ENCODE data around the gene MRPL58. TPM values are rescaled to one million over a fixed set of nuclear protein-coding genes. Genes with fewer than 3 reads are reported as not detected.

The MRPL58 gene
- total RNA-seq, 5 donors from 2014 or later (not counting 1 experiment from before 2014, with no cell fraction given): 15.6 to 30.6 (median 26.6) TPM

- H3K36me3 Mint-ChIP-seq: no peaks in the 10 kb centered on the region
- POLR2A ChIA-PET: no interaction called here
- WGBS (ENCODE audit: insufficient coverage): 60% methylated on average over 1 of the region's 6 CpGs
- ATAC-seq (replicated peaks in 1 of 4): no peak
- Histone ChIP-seq H3K27ac (ENCODE audit: low read length) (no peak overlapping the region), H3K4me1 (ENCODE audit: control insufficient read depth in 1 of 2, extremely low read depth in 1 of 2, insufficient read depth in 2 of 2, low read length in 2 of 2) (peaks cover under 1 to 12% of the 10 kb centered on the region in 2 experiments), H3K9me3 (no peaks in the 10 kb centered on the region), H3K36me3 (ENCODE audit: control insufficient read depth in 2 of 2, extremely low read depth in 1 of 2, insufficient read depth in 1 of 2, low read length in 1 of 2) (peaks cover 0 to 2% of the 10 kb centered on the region in 2 donors), H3K4me3 (ENCODE audit: control insufficient read depth in 1 of 2, extremely low read depth in 1 of 2, low read length in 1 of 2) (no peak overlapping the region), H3K27me3 (replicated peaks in 1 of 2; ENCODE audit: control insufficient read depth in 2 of 2, extremely low read depth in 1 of 2, insufficient read depth in 2 of 2, low read length in 1 of 2) (peaks cover 0 to 9% of the 10 kb centered on the region in 2 experiments)
- no peak for DNase-seq
- H3K4me1 Mint-ChIP-seq: peaks cover 12 to 19% (median 17%) of the 10 kb centered on the region in 3 donors
- H3K9me3 Mint-ChIP-seq: no peaks in the 10 kb centered on the region
- CTCF ChIA-PET: interaction anchor here in 1 of 2 donors (0.6 to 0.7 kb wide), 3 partner anchors 380 to 625 kb away, joined by 3 to 4 read pairs (median 3); partner anchors contain the start of gene SMIM5
- no peak overlapping the region for H3K4me3 Mint-ChIP-seq
- peaks cover 0 to 3% of the 10 kb centered on the region in 2 donors for H3K27me3 Mint-ChIP-seq
- no peak overlapping the region for H3K27ac Mint-ChIP-seq
Measured at GRCh38 chr17:75008373-75008772, 4.1 kb upstream of the MRPL58 start.

- Histone ChIP-seq H3K36me3 (ENCODE audit: control insufficient read depth in 2 of 2, extremely low read depth in 1 of 2, insufficient read depth in 1 of 2, low read length in 1 of 2) (no peaks in the 10 kb centered on the region), H3K4me1 (ENCODE audit: control insufficient read depth in 1 of 2, extremely low read depth in 1 of 2, insufficient read depth in 2 of 2, low read length in 2 of 2) (peaks cover 6 to 20% of the 10 kb centered on the region in 2 experiments), H3K27me3 (replicated peaks in 1 of 2; ENCODE audit: control insufficient read depth in 2 of 2, extremely low read depth in 1 of 2, insufficient read depth in 2 of 2, low read length in 1 of 2) (peaks cover 0 to 9% of the 10 kb centered on the region in 2 experiments), H3K4me3 (ENCODE audit: control insufficient read depth in 1 of 2, extremely low read depth in 1 of 2, low read length in 1 of 2) (no peak overlapping the region), H3K9me3 (no peaks in the 10 kb centered on the region), H3K27ac (ENCODE audit: low read length) (no peak overlapping the region)
- CTCF ChIA-PET: interaction anchor here in 1 of 2 donors (0.6 to 0.7 kb wide), 2 partner anchors 529 to 624 kb away, joined by 3 to 4 read pairs; partner anchors contain the start of gene SMIM5
- Mint-ChIP-seq H3K27me3 (peaks cover 0 to 3% of the 10 kb centered on the region in 2 donors), H3K4me3 (no peak overlapping the region), H3K36me3 (no peaks in the 10 kb centered on the region), H3K9me3 (no peaks in the 10 kb centered on the region), H3K27ac (no peak overlapping the region), H3K4me1 (peaks cover 20 to 26% (median 24%) of the 10 kb centered on the region in 3 donors)
- DNase-seq (no peak), ATAC-seq (replicated peaks in 1 of 4) (no peak)
- POLR2A ChIA-PET: no interaction called here
- WGBS (ENCODE audit: insufficient coverage): no CpG with 5 or more reads among the region's 2 CpGs
Measured at GRCh38 chr17:75009139-75009724, 3.2 kb upstream of the MRPL58 start.

GRCh38 chr17:75010683-75011400 lies 1.6 kb upstream of the MRPL58 start:
- Mint-ChIP-seq H3K36me3 (peaks cover 3% of the 10 kb centered on the region), H3K4me3 (peak overlapping the region; percentile 53 to 94 (median 60)), H3K9me3 (no peaks in the 10 kb centered on the region), H3K27me3 (peaks cover 0 to 3% of the 10 kb centered on the region in 2 donors), H3K27ac (peak overlapping the region in 1 of 2 donors; percentile 11), H3K4me1 (peaks cover 32 to 33% (median 32%) of the 10 kb centered on the region in 3 donors)
- peaks cover 0 to 6% of the 10 kb centered on the region in 2 experiments for H3K27me3 ChIP-seq (replicated peaks in 1 of 2; ENCODE audit: control insufficient read depth in 2 of 2, extremely low read depth in 1 of 2, insufficient read depth in 2 of 2, low read length in 1 of 2)
- ATAC-seq (replicated peaks in 1 of 4) (no peak), DNase-seq (no peak)
- ChIA-PET CTCF (interaction anchor here (0.6 to 4.1 kb wide), 12 partner anchors 9 to 643 kb away, joined by 3 to 46 read pairs (median 4); partner anchors contain the start of genes CDR2L (in 1 of the 2), HID1 (in 1 of the 2) and KCTD2 (in 1 of the 2)), POLR2A (no interaction called here)
- no peaks in the 10 kb centered on the region for H3K9me3 ChIP-seq
- H3K36me3 ChIP-seq (ENCODE audit: control insufficient read depth in 2 of 2, extremely low read depth in 1 of 2, insufficient read depth in 1 of 2, low read length in 1 of 2): no peaks in the 10 kb centered on the region
- peaks cover 6 to 20% of the 10 kb centered on the region in 2 experiments for H3K4me1 ChIP-seq (ENCODE audit: control insufficient read depth in 1 of 2, extremely low read depth in 1 of 2, insufficient read depth in 2 of 2, low read length in 2 of 2)
- no peak overlapping the region for H3K27ac ChIP-seq (ENCODE audit: low read length)
- H3K4me3 ChIP-seq (ENCODE audit: control insufficient read depth in 1 of 2, extremely low read depth in 1 of 2, low read length in 1 of 2): no peak overlapping the region
- 84% methylated on average over 5 of the region's 8 CpGs for WGBS (ENCODE audit: insufficient coverage)

GRCh38 chr17:75011401-75012095 lies 922 bp upstream of the MRPL58 start:
- H3K27me3 Mint-ChIP-seq: peaks cover 0 to 2% of the 10 kb centered on the region in 2 donors
- WGBS (ENCODE audit: insufficient coverage): 95% methylated on average over 4 of the region's 13 CpGs
- peaks cover 6 to 20% of the 10 kb centered on the region in 2 experiments for H3K4me1 ChIP-seq (ENCODE audit: control insufficient read depth in 1 of 2, extremely low read depth in 1 of 2, insufficient read depth in 2 of 2, low read length in 2 of 2)
- no peaks in the 10 kb centered on the region for H3K9me3 Mint-ChIP-seq
- H3K4me1 Mint-ChIP-seq: peaks cover 33 to 36% (median 36%) of the 10 kb centered on the region in 3 donors
- DNase-seq (no peak), ATAC-seq (replicated peaks in 1 of 4) (peak in 1 of 4 experiments; percentile 3)
- H3K4me3 Mint-ChIP-seq: peak overlapping the region; percentile 92 to 94 (median 93)
- peak overlapping the region; percentile 72 for H3K27ac ChIP-seq (ENCODE audit: low read length)
- ChIA-PET POLR2A (interaction anchor here in 1 of 2 donors (1.3 kb wide), 1 partner anchor 14 kb away, joined by 3 read pairs; no protein-coding TSS in a partner anchor), CTCF (interaction anchor here (0.6 to 4.1 kb wide), 12 partner anchors 10 to 103 kb away, joined by 3 to 46 read pairs (median 4); partner anchors contain the start of genes CDR2L (in 1 of the 2), HID1 (in 1 of the 2) and KCTD2 (in 1 of the 2))
- no peak overlapping the region for H3K4me3 ChIP-seq (ENCODE audit: control insufficient read depth in 1 of 2, extremely low read depth in 1 of 2, low read length in 1 of 2)
- H3K36me3 Mint-ChIP-seq: peaks cover 7% of the 10 kb centered on the region
- H3K9me3 ChIP-seq: no peaks in the 10 kb centered on the region
- H3K27me3 ChIP-seq (replicated peaks in 1 of 2; ENCODE audit: control insufficient read depth in 2 of 2, extremely low read depth in 1 of 2, insufficient read depth in 2 of 2, low read length in 1 of 2): peaks cover 0 to 6% of the 10 kb centered on the region in 2 experiments
- H3K27ac Mint-ChIP-seq: peak overlapping the region; percentile 85 to 86
- H3K36me3 ChIP-seq (ENCODE audit: control insufficient read depth in 2 of 2, extremely low read depth in 1 of 2, insufficient read depth in 1 of 2, low read length in 1 of 2): peaks cover 0 to 4% of the 10 kb centered on the region in 2 donors

- Histone ChIP-seq H3K4me3 (ENCODE audit: control insufficient read depth in 1 of 2, extremely low read depth in 1 of 2, low read length in 1 of 2) (peak overlapping the region; percentile 67 to 94), H3K4me1 (ENCODE audit: control insufficient read depth in 1 of 2, extremely low read depth in 1 of 2, insufficient read depth in 2 of 2, low read length in 2 of 2) (peaks cover 6 to 20% of the 10 kb centered on the region in 2 experiments), H3K27ac (ENCODE audit: low read length) (peak overlapping the region; percentile 72), H3K27me3 (replicated peaks in 1 of 2; ENCODE audit: control insufficient read depth in 2 of 2, extremely low read depth in 1 of 2, insufficient read depth in 2 of 2, low read length in 1 of 2) (peaks cover 0 to 6% of the 10 kb centered on the region in 2 experiments), H3K36me3 (ENCODE audit: control insufficient read depth in 2 of 2, extremely low read depth in 1 of 2, insufficient read depth in 1 of 2, low read length in 1 of 2) (peaks cover 0 to 8% of the 10 kb centered on the region in 2 donors), H3K9me3 (no peaks in the 10 kb centered on the region)
- no peak for ATAC-seq (replicated peaks in 1 of 4)
- CTCF ChIA-PET: interaction anchor here (0.6 to 4.1 kb wide), 13 partner anchors 10 to 102 kb away, joined by 3 to 46 read pairs (median 3); partner anchors contain the start of genes CDR2L (in 1 of the 2), HID1 (in 1 of the 2) and KCTD2 (in 1 of the 2)
- Mint-ChIP-seq H3K27ac (peak overlapping the region; percentile 85 to 86), H3K36me3 (peaks cover 10% of the 10 kb centered on the region), H3K9me3 (no peaks in the 10 kb centered on the region), H3K27me3 (no peaks in the 10 kb centered on the region), H3K4me3 (peak overlapping the region; percentile 92 to 94 (median 93)), H3K4me1 (peaks cover 33 to 39% (median 39%) of the 10 kb centered on the region in 3 donors)
- DNase-seq: peak in 1 of 35 experiments; percentile 25
- 100% methylated on average over 3 of the region's 5 CpGs for WGBS (ENCODE audit: insufficient coverage)
- POLR2A ChIA-PET: interaction anchor here in 1 of 2 donors (1.3 kb wide), 1 partner anchor 13 kb away, joined by 3 read pairs; no protein-coding TSS in a partner anchor
Measured at GRCh38 chr17:75012096-75012345, 449 bp upstream of the MRPL58 start.

Data from T-cell (primary cell).